ENCODE measurements around the gene PAFAH1B2.

The PAFAH1B2 gene

GRCh38 chr11:117191680-117192400 lies 47.8 kb downstream of the PAFAH1B2 start:
- H3K9me3 ChIP-seq (ENCODE audit: insufficient read depth, low read length), result no peaks in the 10 kb centered on the region
- no peak overlapping the region for H3K27ac ChIP-seq (ENCODE audit: low read depth, low read length)
- no peak overlapping the region for H3K4me3 ChIP-seq (ENCODE audit: insufficient read depth, low read length, poor library complexity, severe bottlenecking)
- TF ChIP-seq EZH2phosphoT487 (conservative IDR thresholded peaks at IDR 0.05; ENCODE audit: low read length) (no peak), CTCF (IDR thresholded peaks at IDR 0.05; ENCODE audit: insufficient read depth, low read length, poor library complexity, severe bottlenecking) (no peak)
- H3K36me3 ChIP-seq (ENCODE audit: low read length), result no peaks in the 10 kb centered on the region
- no peak overlapping the region for H3K4me2 ChIP-seq (ENCODE audit: low read depth, low read length, poor library complexity, severe bottlenecking)
- H3K9me2 ChIP-seq (replicated peaks; ENCODE audit: insufficient read depth, low read length), result no peaks in the 10 kb centered on the region
- no peak overlapping the region for H3K9ac ChIP-seq (ENCODE audit: low read length)
- no peaks in the 10 kb centered on the region for H3K79me2 ChIP-seq (ENCODE audit: insufficient read depth, low read length)
- H3K27me3 ChIP-seq (ENCODE audit: low read length), result no peaks in the 10 kb centered on the region
- no peaks in the 10 kb centered on the region for H3F3A ChIP-seq (ENCODE audit: insufficient read depth)
- H2AFZ ChIP-seq (ENCODE audit: low read depth, low read length, severe bottlenecking), result no peak overlapping the region
- no peaks in the 10 kb centered on the region for H4K20me1 ChIP-seq (ENCODE audit: low read depth, low read length)

- H4K20me1 ChIP-seq (ENCODE audit: low read depth, low read length), result no peaks in the 10 kb centered on the region
- no peak overlapping the region for H3K27ac ChIP-seq (ENCODE audit: low read depth, low read length)
- no peaks in the 10 kb centered on the region for H3K27me3 ChIP-seq (ENCODE audit: low read length)
- H3K9ac ChIP-seq (ENCODE audit: low read length), result no peak overlapping the region
- no peaks in the 10 kb centered on the region for H3K79me2 ChIP-seq (ENCODE audit: insufficient read depth, low read length)
- TF ChIP-seq EZH2phosphoT487 (conservative IDR thresholded peaks at IDR 0.05; ENCODE audit: low read length) (no peak), CTCF (IDR thresholded peaks at IDR 0.05; ENCODE audit: insufficient read depth, low read length, poor library complexity, severe bottlenecking) (no peak)
- H3K36me3 ChIP-seq (ENCODE audit: low read length), result no peaks in the 10 kb centered on the region
- no peak overlapping the region for H3K4me3 ChIP-seq (ENCODE audit: insufficient read depth, low read length, poor library complexity, severe bottlenecking)
- no peak overlapping the region for H3K4me2 ChIP-seq (ENCODE audit: low read depth, low read length, poor library complexity, severe bottlenecking)
- H2AFZ ChIP-seq (ENCODE audit: low read depth, low read length, severe bottlenecking), result no peak overlapping the region
- no peaks in the 10 kb centered on the region for H3F3A ChIP-seq (ENCODE audit: insufficient read depth)
- no peaks in the 10 kb centered on the region for H3K9me2 ChIP-seq (replicated peaks; ENCODE audit: insufficient read depth, low read length)
- no peaks in the 10 kb centered on the region for H3K9me3 ChIP-seq (ENCODE audit: insufficient read depth, low read length)
Observed at GRCh38 chr11:117192401-117192875, 48.4 kb downstream of the PAFAH1B2 start.

- Histone ChIP-seq H3K9me2 (replicated peaks; ENCODE audit: insufficient read depth, low read length) (no peaks in the 10 kb centered on the region), H3K36me3 (ENCODE audit: low read length) (no peaks in the 10 kb centered on the region), H3K79me2 (ENCODE audit: insufficient read depth, low read length) (no peaks in the 10 kb centered on the region), H2AFZ (ENCODE audit: low read depth, low read length, severe bottlenecking) (no peak overlapping the region), H3K9me3 (ENCODE audit: insufficient read depth, low read length) (no peaks in the 10 kb centered on the region), H3K9ac (ENCODE audit: low read length) (no peak overlapping the region), H4K20me1 (ENCODE audit: low read depth, low read length) (no peaks in the 10 kb centered on the region), H3K4me2 (ENCODE audit: low read depth, low read length, poor library complexity, severe bottlenecking) (no peak overlapping the region), H3K27me3 (ENCODE audit: low read length) (no peaks in the 10 kb centered on the region), H3K27ac (ENCODE audit: low read depth, low read length) (no peak overlapping the region), H3F3A (ENCODE audit: insufficient read depth) (no peaks in the 10 kb centered on the region), H3K4me3 (ENCODE audit: insufficient read depth, low read length, poor library complexity, severe bottlenecking) (no peak overlapping the region)
- TF ChIP-seq EZH2phosphoT487 (conservative IDR thresholded peaks at IDR 0.05; ENCODE audit: low read length) (no peak), CTCF (IDR thresholded peaks at IDR 0.05; ENCODE audit: insufficient read depth, low read length, poor library complexity, severe bottlenecking) (no peak)
Observed at GRCh38 chr11:117193130-117194020, 49.3 kb downstream of the PAFAH1B2 start.

Data from SU-DHL-6 (cell line).